Measurements from ENCODE around the gene FAM161A. TPM values are rescaled to one million over a fixed set of nuclear protein-coding genes. Genes with fewer than 3 reads are reported as not detected.
A peak's percentile ranks its signal among the peaks of the same experiment; 100 is the strongest.

Gene FAM161A
- total RNA-seq, 3 donors from 2014 or later (not counting 1 experiment from before 2014, with no cell fraction given): 0.68 to 1.1 (median 0.88) TPM

- WGBS (ENCODE audit: insufficient coverage): under 1% methylated on average over 72 of the region's 74 CpGs
- Mint-ChIP-seq H3K27me3 (ENCODE audit: low read depth in 2 of 2) (no peaks in the 10 kb centered on the region), H3K36me3 (no peaks in the 10 kb centered on the region), H3K4me1 (peaks cover 30 to 31% of the 10 kb centered on the region in 2 donors), H3K9me3 (no peaks in the 10 kb centered on the region), H3K27ac (peak within 1 kb of the TSS; percentile 94 to 99), H3K4me3 (peak within 1 kb of the TSS; percentile 97)
- no peaks in the 10 kb centered on the region for H3K9me3 ChIP-seq (ENCODE audit: control insufficient read depth, insufficient read depth, low read length)
- no peak for TF ChIP-seq CTCF (IDR thresholded peaks at IDR 0.05)
- H3K36me3 ChIP-seq (ENCODE audit: control insufficient read depth, insufficient read depth, low read length): peaks cover 8% of the 10 kb centered on the region
- H3K27ac ChIP-seq (ENCODE audit: low read length): peak within 1 kb of the TSS; percentile 90
- intact Hi-C loops (cut with micrococcal nuclease): loop anchor here (1.0 to 5.0 kb wide), 2 partner anchors 34 to 819 kb away; partner anchors contain the start of genes EHBP1 and FAM161A
- H3K4me3 ChIP-seq (ENCODE audit: low read length): peak within 1 kb of the TSS; percentile 94
- DNase-seq (peak; percentile 94 to 96), ATAC-seq (peak; percentile 86 to 95 (median 89))
- peaks cover 17% of the 10 kb centered on the region for H3K4me1 ChIP-seq (ENCODE audit: control insufficient read depth, insufficient read depth, low read length)
- H3K27me3 ChIP-seq (ENCODE audit: control insufficient read depth, insufficient read depth, low read length): no peaks in the 10 kb centered on the region
These were observed 34.6 kb upstream of the FAM161A start, which contains the start of gene CCT4 for GRCh38 chr2:61888267-61889055. Gene CCT4 (minus strand): TSS chr2:61888656. CDS start chr2:61888507, 149 bp downstream.

GRCh38 chr2:61887717-61888266 is 33.9 kb upstream of the FAM161A start:
- Histone ChIP-seq H3K9me3 (ENCODE audit: control insufficient read depth, insufficient read depth, low read length) (no peaks in the 10 kb centered on the region), H3K36me3 (ENCODE audit: control insufficient read depth, insufficient read depth, low read length) (peaks cover 15% of the 10 kb centered on the region), H3K27ac (ENCODE audit: low read length) (peak overlapping the region; percentile 90), H3K27me3 (ENCODE audit: control insufficient read depth, insufficient read depth, low read length) (no peaks in the 10 kb centered on the region), H3K4me1 (ENCODE audit: control insufficient read depth, insufficient read depth, low read length) (peaks cover 17% of the 10 kb centered on the region), H3K4me3 (ENCODE audit: low read length) (peak overlapping the region; percentile 94)
- no peak for TF ChIP-seq CTCF (IDR thresholded peaks at IDR 0.05)
- DNase-seq (peak; percentile 22 to 48), ATAC-seq (peak in 2 of 3 donors; percentile 7 to 13)
- intact Hi-C loops (cut with micrococcal nuclease): loop anchor here (1.0 to 5.0 kb wide), 2 partner anchors 33 to 820 kb away; partner anchors contain the start of genes EHBP1 and FAM161A
- 0% methylated on average over 15 of the region's 18 CpGs for WGBS (ENCODE audit: insufficient coverage)
- Mint-ChIP-seq H3K4me1 (peaks cover 30 to 31% of the 10 kb centered on the region in 2 donors), H3K36me3 (no peaks in the 10 kb centered on the region), H3K27ac (peak overlapping the region; percentile 94 to 99), H3K4me3 (peak overlapping the region; percentile 97), H3K27me3 (ENCODE audit: low read depth in 2 of 2) (no peaks in the 10 kb centered on the region), H3K9me3 (no peaks in the 10 kb centered on the region)

- H3K4me3 ChIP-seq (ENCODE audit: low read length): no peak overlapping the region
- H3K36me3 Mint-ChIP-seq: no peaks in the 10 kb centered on the region
These were observed 32.2 kb upstream of the FAM161A start for GRCh38 chr2:61885896-61886603.

More at GRCh38 chr2:61885896-61886603, 32.2 kb upstream of the FAM161A start:
- no peak overlapping the region for H3K27ac ChIP-seq (ENCODE audit: low read length)
- no peak for ATAC-seq
- no peaks in the 10 kb centered on the region for H3K9me3 ChIP-seq (ENCODE audit: control insufficient read depth, insufficient read depth, low read length)
- H3K36me3 ChIP-seq (ENCODE audit: control insufficient read depth, insufficient read depth, low read length): peaks cover 29% of the 10 kb centered on the region
- Mint-ChIP-seq H3K27ac (peak overlapping the region; percentile 94 to 99), H3K27me3 (ENCODE audit: low read depth in 2 of 2) (no peaks in the 10 kb centered on the region), H3K9me3 (no peaks in the 10 kb centered on the region), H3K4me3 (peak overlapping the region; percentile 21), H3K4me1 (peaks cover 30 to 31% of the 10 kb centered on the region in 2 donors)
- no peaks in the 10 kb centered on the region for H3K27me3 ChIP-seq (ENCODE audit: control insufficient read depth, insufficient read depth, low read length)
- DNase-seq: no peak
- no peak for TF ChIP-seq CTCF (IDR thresholded peaks at IDR 0.05)
- intact Hi-C loops (cut with micrococcal nuclease): loop anchor here (5.0 kb wide), 1 partner anchor 821 kb away; the partner anchor contains the start of gene EHBP1
- peaks cover 17% of the 10 kb centered on the region for H3K4me1 ChIP-seq (ENCODE audit: control insufficient read depth, insufficient read depth, low read length)
- 92% methylated on average over 18 of the region's 18 CpGs for WGBS (ENCODE audit: insufficient coverage)

Measured in natural killer cell (primary cell).